Neural cell (in vitro differentiated cells): ENCODE measurements around the gene EIF4B.

ENCODE experiments used
- EP300 ChIP-seq: fragments of 450-650 bp; conservative IDR thresholded peaks from 2 replicates; pipeline ENCODE4 v1.6.1; 2014; ENCODE audit warnings: antibody characterized with exemption, mild to moderate bottlenecking, moderate library complexity; ENCODE audit not compliant: poor library complexity, severe bottlenecking
- MXI1 ChIP-seq: fragments of 450-650 bp; conservative IDR thresholded peaks from 2 replicates; pipeline ENCODE4 v1.6.1; 2014; ENCODE audit warnings: antibody characterized with exemption, mild to moderate bottlenecking; ENCODE audit not compliant: poor library complexity, severe bottlenecking
- TF ChIP-seq, protein P1 (sequence below): fragments of 450-650 bp; IDR thresholded peaks from 2 replicates; pipeline ENCODE4 v1.5.1; 2014; ENCODE audit warnings: antibody characterized with exemption, mild to moderate bottlenecking, moderate library complexity; ENCODE audit not compliant: poor library complexity, severe bottlenecking

DNA sequence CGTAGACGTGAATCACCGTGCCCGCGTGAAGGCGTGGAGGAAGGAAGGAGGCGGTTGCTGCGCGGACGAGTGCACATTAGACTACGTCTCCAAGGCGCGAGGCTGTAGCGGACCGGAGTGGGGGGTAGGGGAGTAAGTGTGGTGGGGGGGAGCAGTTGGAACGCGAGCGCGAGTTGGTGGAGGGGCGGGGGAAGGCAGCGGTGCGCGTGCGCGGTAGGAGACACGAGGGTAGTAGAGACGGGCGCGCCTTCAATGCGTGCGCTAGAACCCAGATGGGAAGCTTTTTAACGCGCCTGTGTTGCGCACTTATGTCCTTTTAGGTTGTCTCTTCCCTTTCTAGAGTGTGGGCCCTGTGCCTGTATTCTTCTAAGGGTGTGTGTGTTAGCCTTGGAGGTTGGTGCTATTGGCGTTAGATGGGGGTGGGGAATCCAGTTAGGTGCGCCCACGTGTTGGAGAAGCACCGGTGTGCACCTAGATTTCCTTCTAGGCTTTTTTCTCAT is 604 bp downstream of the EIF4B start:
- TF ChIP-seq, protein P1, sequence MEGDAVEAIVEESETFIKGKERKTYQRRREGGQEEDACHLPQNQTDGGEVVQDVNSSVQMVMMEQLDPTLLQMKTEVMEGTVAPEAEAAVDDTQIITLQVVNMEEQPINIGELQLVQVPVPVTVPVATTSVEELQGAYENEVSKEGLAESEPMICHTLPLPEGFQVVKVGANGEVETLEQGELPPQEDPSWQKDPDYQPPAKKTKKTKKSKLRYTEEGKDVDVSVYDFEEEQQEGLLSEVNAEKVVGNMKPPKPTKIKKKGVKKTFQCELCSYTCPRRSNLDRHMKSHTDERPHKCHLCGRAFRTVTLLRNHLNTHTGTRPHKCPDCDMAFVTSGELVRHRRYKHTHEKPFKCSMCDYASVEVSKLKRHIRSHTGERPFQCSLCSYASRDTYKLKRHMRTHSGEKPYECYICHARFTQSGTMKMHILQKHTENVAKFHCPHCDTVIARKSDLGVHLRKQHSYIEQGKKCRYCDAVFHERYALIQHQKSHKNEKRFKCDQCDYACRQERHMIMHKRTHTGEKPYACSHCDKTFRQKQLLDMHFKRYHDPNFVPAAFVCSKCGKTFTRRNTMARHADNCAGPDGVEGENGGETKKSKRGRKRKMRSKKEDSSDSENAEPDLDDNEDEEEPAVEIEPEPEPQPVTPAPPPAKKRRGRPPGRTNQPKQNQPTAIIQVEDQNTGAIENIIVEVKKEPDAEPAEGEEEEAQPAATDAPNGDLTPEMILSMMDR = no peak
- no peak for TF ChIP-seq EP300
- TF ChIP-seq MXI1 = peak; percentile 99
